ENCODE measurements around the gene IFFO2. TPM values are rescaled to one million over a fixed set of nuclear protein-coding genes. Genes with fewer than 3 reads are reported as not detected.

Gene IFFO2
- polyA plus RNA-seq, 1 of the 3 experiments (the other 2 are of a cell fraction), result 10.5 TPM

DNA sequence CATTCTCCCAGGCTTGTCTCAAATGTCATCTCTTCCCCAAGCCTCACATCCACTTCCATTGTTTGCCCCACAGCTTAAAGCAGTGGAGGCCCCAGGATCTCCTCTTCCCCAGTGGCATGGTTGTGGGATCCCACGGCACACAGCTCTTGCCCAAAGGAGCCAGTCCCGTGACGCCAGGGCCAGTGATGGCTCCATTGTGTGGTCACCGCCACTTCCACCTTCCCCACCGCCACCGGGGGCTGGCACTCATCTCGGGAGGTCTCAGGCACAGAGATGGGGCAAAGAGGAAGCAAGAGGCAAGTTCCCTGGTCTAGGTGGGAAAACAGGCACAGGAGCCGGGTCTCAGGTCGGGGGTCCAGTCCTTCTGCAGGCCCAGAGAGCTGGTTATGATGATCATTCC lies 31.2 kb downstream of the IFFO2 start:
- H3K9ac ChIP-seq, result no peak overlapping the region
- no peaks in the 10 kb centered on the region for H3K27me3 ChIP-seq (ENCODE audit: insufficient read depth)
- no peak for DNase-seq
- CTCF ChIA-PET, result interaction anchor here (8.4 kb wide), 1 partner anchor 12 kb away, joined by 98 read pairs; no protein-coding TSS in a partner anchor
- H3K9me2 ChIP-seq, result no peaks in the 10 kb centered on the region
- H3K36me3 ChIP-seq (replicated peaks in 1 of 2; ENCODE audit: control insufficient read depth in 1 of 2, insufficient read depth in 2 of 2, low read length in 1 of 2), result peaks cover 0 to under 1% of the 10 kb centered on the region in 2 experiments
- no peak overlapping the region for H3K27ac ChIP-seq (ENCODE audit: low read depth in 2 of 2, low read length in 1 of 2)
- no peak overlapping the region for H3K4me3 ChIP-seq (ENCODE audit: low read depth in 2 of 2, low read length in 1 of 2)
- TF ChIP-seq SMC3 (IDR thresholded peaks at IDR 0.05; ENCODE audit: low read depth, low read length), result no peak
- no peak for TF ChIP-seq ELF1 (IDR thresholded peaks at IDR 0.05)
- TF ChIP-seq, protein P1, sequence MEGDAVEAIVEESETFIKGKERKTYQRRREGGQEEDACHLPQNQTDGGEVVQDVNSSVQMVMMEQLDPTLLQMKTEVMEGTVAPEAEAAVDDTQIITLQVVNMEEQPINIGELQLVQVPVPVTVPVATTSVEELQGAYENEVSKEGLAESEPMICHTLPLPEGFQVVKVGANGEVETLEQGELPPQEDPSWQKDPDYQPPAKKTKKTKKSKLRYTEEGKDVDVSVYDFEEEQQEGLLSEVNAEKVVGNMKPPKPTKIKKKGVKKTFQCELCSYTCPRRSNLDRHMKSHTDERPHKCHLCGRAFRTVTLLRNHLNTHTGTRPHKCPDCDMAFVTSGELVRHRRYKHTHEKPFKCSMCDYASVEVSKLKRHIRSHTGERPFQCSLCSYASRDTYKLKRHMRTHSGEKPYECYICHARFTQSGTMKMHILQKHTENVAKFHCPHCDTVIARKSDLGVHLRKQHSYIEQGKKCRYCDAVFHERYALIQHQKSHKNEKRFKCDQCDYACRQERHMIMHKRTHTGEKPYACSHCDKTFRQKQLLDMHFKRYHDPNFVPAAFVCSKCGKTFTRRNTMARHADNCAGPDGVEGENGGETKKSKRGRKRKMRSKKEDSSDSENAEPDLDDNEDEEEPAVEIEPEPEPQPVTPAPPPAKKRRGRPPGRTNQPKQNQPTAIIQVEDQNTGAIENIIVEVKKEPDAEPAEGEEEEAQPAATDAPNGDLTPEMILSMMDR (IDR thresholded peaks at IDR 0.05), result no peak
- TF ChIP-seq NFIC (IDR thresholded peaks at IDR 0.05; ENCODE audit: borderline replicate concordance), result no peak
- TF ChIP-seq POLR2AphosphoS5 (IDR thresholded peaks at IDR 0.05; ENCODE audit: low read depth, low read length), result no peak
- no peak overlapping the region for H3K4me2 ChIP-seq
- POLR2A ChIA-PET, result no interaction called here
- peaks cover 4% of the 10 kb centered on the region for H3F3A ChIP-seq (replicated peaks; ENCODE audit: insufficient read depth)
- no peaks in the 10 kb centered on the region for H3K9me3 ChIP-seq
- WGBS (ENCODE audit: low lambda C conversion rate), result 98% methylated on average over 7 of the region's 9 CpGs
- peaks cover 53% of the 10 kb centered on the region for H3K79me2 ChIP-seq (ENCODE audit: insufficient read depth)
- peaks cover 46 to 50% of the 10 kb centered on the region in 2 experiments; a peak in 3 of 4 replicates for H3K4me1 ChIP-seq (ENCODE audit: control insufficient read depth in 1 of 2, insufficient read depth in 2 of 2, low read depth in 1 of 2, low read length in 1 of 2)
- H2AFZ ChIP-seq (ENCODE audit: low read depth), result no peak overlapping the region
- H4K20me1 ChIP-seq (ENCODE audit: insufficient read depth), result no peaks in the 10 kb centered on the region

DNA sequence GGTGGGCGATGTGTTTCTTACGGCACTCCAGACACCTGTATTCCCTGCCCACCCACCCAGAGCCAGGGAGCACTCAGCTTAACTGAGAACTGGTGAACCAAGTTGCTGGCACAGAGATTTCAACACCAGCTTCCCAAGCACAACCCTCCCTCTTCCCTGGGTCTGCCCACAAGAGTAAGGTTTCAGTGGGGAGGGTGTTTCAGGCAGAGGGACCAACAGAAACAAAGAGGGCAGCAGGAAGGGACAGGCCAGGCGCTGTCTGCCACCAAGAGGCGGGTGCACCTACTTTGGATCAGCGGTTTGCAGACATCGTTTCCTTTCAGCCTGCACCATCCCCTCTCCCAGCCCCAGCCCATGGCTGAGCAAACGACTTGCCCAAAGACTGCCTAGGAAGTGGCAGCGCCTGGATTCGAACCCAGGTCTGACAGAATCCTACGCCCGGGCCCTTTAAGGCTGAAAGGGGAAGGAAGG lies 32.2 kb downstream of the IFFO2 start:
- 0 out of 2 replicates have a peak overlapping the region, but pooled peaks have one; percentile 42 for H2AFZ ChIP-seq (ENCODE audit: low read depth)

DNA sequence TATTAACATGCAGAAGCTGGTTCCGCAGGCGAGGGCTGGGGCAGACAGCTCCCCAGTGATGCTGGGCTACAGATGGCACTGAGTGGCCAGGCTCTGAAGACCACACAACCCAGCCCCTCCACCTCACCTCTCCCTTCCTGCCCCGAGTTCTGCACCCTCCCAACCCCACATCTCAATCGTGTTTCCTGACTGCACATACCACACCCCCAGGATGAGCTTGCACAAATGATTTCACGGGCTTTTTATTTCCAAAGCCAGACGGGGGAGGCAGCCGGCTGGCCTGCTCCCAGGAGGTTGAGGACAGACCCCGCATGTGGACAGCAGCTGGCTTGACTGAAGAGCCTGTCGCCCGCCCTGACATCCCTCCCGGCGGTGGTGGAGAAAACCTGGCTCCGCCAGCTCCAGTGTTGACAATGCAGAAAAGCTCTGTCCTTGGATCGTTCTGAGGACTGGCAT lies 32.7 kb downstream of the IFFO2 start:
- no peak overlapping the region for H3K4me3 ChIP-seq (ENCODE audit: low read depth in 2 of 2, low read length in 1 of 2)
- H3K9me2 ChIP-seq, result no peaks in the 10 kb centered on the region
- CTCF ChIA-PET, result interaction anchor here (1.0 to 8.4 kb wide), 8 partner anchors 9 to 190 kb away, joined by 3 to 98 read pairs (median 4); no protein-coding TSS in a partner anchor
- peak overlapping the region; percentile 72; the same call in 1 of the 2 replicates for H3K4me2 ChIP-seq
- WGBS (ENCODE audit: low lambda C conversion rate), result 12% methylated on average over 7 of the region's 14 CpGs
- peak; percentile 90 for DNase-seq
- H3K27me3 ChIP-seq (ENCODE audit: insufficient read depth), result no peaks in the 10 kb centered on the region
- H3F3A ChIP-seq (replicated peaks; ENCODE audit: insufficient read depth), result peaks cover 4% of the 10 kb centered on the region
- peaks cover 40% of the 10 kb centered on the region for H3K79me2 ChIP-seq (ENCODE audit: insufficient read depth)
- peaks cover 0 to 4% of the 10 kb centered on the region in 2 experiments for H3K36me3 ChIP-seq (replicated peaks in 1 of 2; ENCODE audit: control insufficient read depth in 1 of 2, insufficient read depth in 2 of 2, low read length in 1 of 2)
- H3K4me1 ChIP-seq (ENCODE audit: control insufficient read depth in 1 of 2, insufficient read depth in 2 of 2, low read depth in 1 of 2, low read length in 1 of 2), result peaks cover 46 to 54% of the 10 kb centered on the region in 2 experiments; a peak in 3 of 4 replicates
- no peaks in the 10 kb centered on the region for H3K9me3 ChIP-seq
- H4K20me1 ChIP-seq (ENCODE audit: insufficient read depth), result no peaks in the 10 kb centered on the region
- no peak overlapping the region for H3K9ac ChIP-seq
- H2AFZ ChIP-seq (ENCODE audit: low read depth), result 0 out of 2 replicates have a peak overlapping the region, but pooled peaks have one; percentile 41
- H3K27ac ChIP-seq (ENCODE audit: low read depth in 2 of 2, low read length in 1 of 2), result peak overlapping the region; percentile 82 to 88
- POLR2A ChIA-PET, result interaction anchor here (1.1 to 1.5 kb wide), 2 partner anchors 21 to 32 kb away, joined by 4 to 6 read pairs; partner anchors contain the start of genes ALDH4A1 and IFFO2
- TF ChIP-seq CHD2 (IDR thresholded peaks at IDR 0.05; ENCODE audit: low read length, partially characterized antibody) (peak; percentile 31), JUND (IDR thresholded peaks at IDR 0.05) (no peak), FOXM1 (IDR thresholded peaks at IDR 0.05; ENCODE audit: low read depth) (no peak), EZH2phosphoT487 (IDR thresholded peaks at IDR 0.05; ENCODE audit: borderline replicate concordance, low read depth) (no peak), NRF1 (IDR thresholded peaks at IDR 0.05; ENCODE audit: low read depth, low read length) (no peak), GABPA (IDR thresholded peaks at IDR 0.05; ENCODE audit: low read depth) (no peak), MEF2A (IDR thresholded peaks at IDR 0.05; ENCODE audit: borderline replicate concordance, low read depth) (no peak), TEAD4 (IDR thresholded peaks at IDR 0.05; ENCODE audit: borderline replicate concordance, insufficient read depth) (no peak), ELF1 (IDR thresholded peaks at IDR 0.05) (no peak)
- TF ChIP-seq, protein P2, sequence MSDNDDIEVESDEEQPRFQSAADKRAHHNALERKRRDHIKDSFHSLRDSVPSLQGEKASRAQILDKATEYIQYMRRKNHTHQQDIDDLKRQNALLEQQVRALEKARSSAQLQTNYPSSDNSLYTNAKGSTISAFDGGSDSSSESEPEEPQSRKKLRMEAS (IDR thresholded peaks at IDR 0.05; ENCODE audit: low read depth), result no peak
- TF ChIP-seq, protein P3, sequence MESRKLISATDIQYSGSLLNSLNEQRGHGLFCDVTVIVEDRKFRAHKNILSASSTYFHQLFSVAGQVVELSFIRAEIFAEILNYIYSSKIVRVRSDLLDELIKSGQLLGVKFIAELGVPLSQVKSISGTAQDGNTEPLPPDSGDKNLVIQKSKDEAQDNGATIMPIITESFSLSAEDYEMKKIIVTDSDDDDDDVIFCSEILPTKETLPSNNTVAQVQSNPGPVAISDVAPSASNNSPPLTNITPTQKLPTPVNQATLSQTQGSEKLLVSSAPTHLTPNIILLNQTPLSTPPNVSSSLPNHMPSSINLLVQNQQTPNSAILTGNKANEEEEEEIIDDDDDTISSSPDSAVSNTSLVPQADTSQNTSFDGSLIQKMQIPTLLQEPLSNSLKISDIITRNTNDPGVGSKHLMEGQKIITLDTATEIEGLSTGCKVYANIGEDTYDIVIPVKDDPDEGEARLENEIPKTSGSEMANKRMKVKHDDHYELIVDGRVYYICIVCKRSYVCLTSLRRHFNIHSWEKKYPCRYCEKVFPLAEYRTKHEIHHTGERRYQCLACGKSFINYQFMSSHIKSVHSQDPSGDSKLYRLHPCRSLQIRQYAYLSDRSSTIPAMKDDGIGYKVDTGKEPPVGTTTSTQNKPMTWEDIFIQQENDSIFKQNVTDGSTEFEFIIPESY (IDR thresholded peaks at IDR 0.05; ENCODE audit: borderline replicate concordance, low read depth), result no peak

More for the DNA sequence above, 32.2 kb downstream of the IFFO2 start:
- H3K9ac ChIP-seq, result no peak overlapping the region
- H3K4me1 ChIP-seq (ENCODE audit: control insufficient read depth in 1 of 2, insufficient read depth in 2 of 2, low read depth in 1 of 2, low read length in 1 of 2), result peaks cover 46 to 51% of the 10 kb centered on the region in 2 experiments; a peak in 3 of 4 replicates
- no peaks in the 10 kb centered on the region for H3K9me3 ChIP-seq
- CTCF ChIA-PET, result interaction anchor here (0.5 to 8.4 kb wide), 10 partner anchors 8 to 190 kb away, joined by 3 to 98 read pairs (median 4); no protein-coding TSS in a partner anchor
- peak overlapping the region; percentile 82 to 88; a peak in 3 of 4 replicates for H3K27ac ChIP-seq (ENCODE audit: low read depth in 2 of 2, low read length in 1 of 2)
- H3K4me3 ChIP-seq (ENCODE audit: low read depth in 2 of 2, low read length in 1 of 2), result no peak overlapping the region
- POLR2A ChIA-PET, result interaction anchor here (1.1 to 1.5 kb wide), 2 partner anchors 21 to 32 kb away, joined by 4 to 6 read pairs; partner anchors contain the start of genes ALDH4A1 and IFFO2
- peaks cover 4% of the 10 kb centered on the region for H3F3A ChIP-seq (replicated peaks; ENCODE audit: insufficient read depth)
- TF ChIP-seq RAD21 (IDR thresholded peaks at IDR 0.05; ENCODE audit: low read length) (0 out of 2 replicates have a peak, but pooled peaks have one; percentile 16), POLR2AphosphoS5 (IDR thresholded peaks at IDR 0.05; ENCODE audit: low read depth, low read length) (no peak)
- H4K20me1 ChIP-seq (ENCODE audit: insufficient read depth), result no peaks in the 10 kb centered on the region
- H3K9me2 ChIP-seq, result no peaks in the 10 kb centered on the region
- peak; percentile 65 for DNase-seq
- H3K27me3 ChIP-seq (ENCODE audit: insufficient read depth), result no peaks in the 10 kb centered on the region
- WGBS (ENCODE audit: low lambda C conversion rate), result 71% methylated on average over 6 of the region's 11 CpGs
- peaks cover 45% of the 10 kb centered on the region for H3K79me2 ChIP-seq (ENCODE audit: insufficient read depth)
- peaks cover 0 to 4% of the 10 kb centered on the region in 2 experiments for H3K36me3 ChIP-seq (replicated peaks in 1 of 2; ENCODE audit: control insufficient read depth in 1 of 2, insufficient read depth in 2 of 2, low read length in 1 of 2)
- H3K4me2 ChIP-seq, result peak overlapping the region; percentile 72; the same call in 1 of the 2 replicates

Data from SK-N-SH (cell line).